ENCODE data around the gene VILL. TPM values are rescaled to one million over a fixed set of nuclear protein-coding genes. Genes with fewer than 3 reads are reported as not detected.

Gene VILL
- polyA plus RNA-seq, 2 of the 4 experiments (the other 2 are of a cell fraction) = 0.05 to 0.22 TPM

- 71% methylated on average over 6 of the region's 6 CpGs for WGBS (ENCODE audit: missing lambda C conversion rate)
- DNase-seq (ENCODE audit: low read depth in 1 of 2, low spot score in 1 of 2) (no peak), ATAC-seq (peak in 1 of 2 experiments; percentile 24; a peak in 2 of 6 replicates), FAIRE-seq (no peak)
- Histone ChIP-seq H3K4me2 (no peak overlapping the region), H3K4me3 (no peak overlapping the region), H3K4me1 (peaks cover 42% of the 10 kb centered on the region), H3K9me3 (no peaks in the 10 kb centered on the region), H3K27ac (peak overlapping the region in 1 of 2 experiments; percentile 7; a peak in 1 of 6 replicates)
- TF ChIP-seq HMGXB4 (CRISPR knock-in tag; IDR thresholded peaks at IDR 0.05; ENCODE audit: borderline replicate concordance) (no peak), USF2 (IDR thresholded peaks at IDR 0.05) (no peak), JUNB (IDR thresholded peaks at IDR 0.05) (no peak), ZC3H11A (IDR thresholded peaks at IDR 0.05) (no peak), RAD21 (conservative IDR thresholded peaks at IDR 0.05 in 1 of 2, IDR thresholded peaks at IDR 0.05 in 1 of 2) (no peak), JUN (IDR thresholded peaks at IDR 0.05) (no peak)
- POLR2A ChIA-PET = no interaction called here
- CTCF ChIA-PET = interaction anchor here (0.7 to 2.9 kb wide), 4 partner anchors 13 to 43 kb away, joined by 3 to 11 read pairs (median 8); no protein-coding TSS in a partner anchor
Measured at GRCh38 chr3:37961622-37962431, 28.8 kb upstream of the VILL start.

DNA sequence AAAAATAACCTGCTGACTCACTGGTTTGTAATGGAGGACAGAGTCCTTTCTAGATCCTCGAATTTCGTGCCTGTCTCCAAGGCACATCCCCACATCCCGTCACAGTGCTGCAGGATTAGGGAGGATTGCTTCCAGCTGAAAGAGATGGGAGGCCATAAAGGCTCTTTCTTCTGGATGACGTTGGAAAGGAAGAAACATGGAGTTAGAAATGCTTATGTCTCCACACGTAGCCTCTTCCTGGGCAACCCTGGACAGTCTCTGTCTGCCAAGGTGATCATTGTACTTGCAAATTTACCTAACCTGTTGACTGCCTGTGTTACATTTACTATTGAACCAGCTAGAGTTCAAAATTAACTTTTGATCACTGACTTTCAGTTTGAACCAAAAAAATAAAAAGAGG, 27.6 kb upstream of the VILL start:
- H3K4me2 ChIP-seq = no peak overlapping the region
- ChIA-PET CTCF (interaction anchor here (2.9 to 6.4 kb wide), 2 partner anchors 8 to 34 kb away, joined by 10 to 74 read pairs; no protein-coding TSS in a partner anchor), POLR2A (no interaction called here)
- peaks cover 44% of the 10 kb centered on the region for H3K4me1 ChIP-seq
- 0 out of 6 replicates have a peak overlapping the region, but pooled peaks of 1 of the 2 experiments have one; percentile 29 for H3K27ac ChIP-seq
- no peak for FAIRE-seq
- no peak for ATAC-seq
- H3K4me3 ChIP-seq = no peak overlapping the region
- TF ChIP-seq E2F6 (IDR thresholded peaks at IDR 0.05; ENCODE audit: borderline replicate concordance, low read depth) = no peak
- no peaks in the 10 kb centered on the region for H3K9me3 ChIP-seq
- DNase-seq (ENCODE audit: low read depth in 1 of 2, low spot score in 1 of 2) = no peak
- WGBS (ENCODE audit: missing lambda C conversion rate) = 73% methylated on average over 5 of the region's 5 CpGs

DNA sequence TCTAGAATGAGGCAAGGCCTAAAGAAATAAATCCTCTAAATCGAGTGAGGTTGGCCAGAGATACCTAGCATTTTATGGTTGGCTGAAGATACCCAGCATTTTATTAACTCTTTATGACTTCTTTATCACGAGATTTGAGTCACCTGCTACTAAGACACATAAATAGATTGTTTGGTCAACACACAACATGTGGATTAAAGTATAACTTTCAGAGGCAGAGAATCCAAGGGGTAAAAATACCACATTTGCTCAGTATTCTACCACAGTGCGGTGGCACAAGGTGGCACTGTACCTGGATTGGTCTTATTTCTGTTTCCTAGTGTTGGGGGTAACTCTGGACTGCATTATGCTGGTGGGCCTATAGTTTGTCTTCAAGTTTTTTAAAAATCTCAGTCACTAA, 27.0 kb upstream of the VILL start:
- no peak for ATAC-seq
- ChIA-PET CTCF (interaction anchor here (3.5 to 6.4 kb wide), 2 partner anchors 9 to 11 kb away, joined by 23 to 74 read pairs; no protein-coding TSS in a partner anchor), POLR2A (no interaction called here)
- H3K27ac ChIP-seq = no peak overlapping the region
- no peaks in the 10 kb centered on the region for H3K9me3 ChIP-seq
- 49% methylated on average over 3 of the region's 3 CpGs for WGBS (ENCODE audit: missing lambda C conversion rate)
- H3K4me1 ChIP-seq = peaks cover 44% of the 10 kb centered on the region
- no peak for FAIRE-seq
- H3K4me3 ChIP-seq = no peak overlapping the region
- peak overlapping the region; percentile 67; the same call in 2 of the 3 replicates for H3K4me2 ChIP-seq
- DNase-seq (ENCODE audit: low read depth in 1 of 2, low spot score in 1 of 2) = no peak
- no peak for TF ChIP-seq KDM5A (IDR thresholded peaks at IDR 0.05)
- no peak for TF ChIP-seq NR3C1 (IDR thresholded peaks at IDR 0.05)
- TF ChIP-seq ELK1 (IDR thresholded peaks at IDR 0.05; ENCODE audit: low read depth, low read length) = no peak
- TF ChIP-seq ZSCAN20 (CRISPR knock-in tag; IDR thresholded peaks at IDR 0.05) = no peak
- TF ChIP-seq PHF8 (IDR thresholded peaks at IDR 0.05; ENCODE audit: borderline replicate concordance, low read depth) = no peak
- TF ChIP-seq SREBF2 (IDR thresholded peaks at IDR 0.05) = no peak
- TF ChIP-seq MAX (IDR thresholded peaks at IDR 0.05) = no peak
- TF ChIP-seq CBX2 (IDR thresholded peaks at IDR 0.05; ENCODE audit: borderline replicate concordance, low read depth) = no peak
- TF ChIP-seq CBX8 (IDR thresholded peaks at IDR 0.05) = no peak
- TF ChIP-seq HOXA7 (CRISPR knock-in tag; IDR thresholded peaks at IDR 0.05) = no peak
